GM13976 (cell line): ENCODE measurements around the gene IQGAP3.

Source experiments
- DNase-seq: peaks from one replicate; pipeline ENCODE4 v3.0.0; 2012; ENCODE audit warnings: low spot score
- in situ Hi-C: fragments of 300-500 bp; cut with MboI; formaldehyde crosslinking; loops from one replicate; pipeline ENCODE4 v1.12.0; 2022; ENCODE audit warnings: low sequenced_read_pairs, mixed read lengths, inconsistent platforms; ENCODE audit not compliant: unreplicated experiment
- TF ChIP-seq, protein P1 (sequence below): IDR thresholded peaks from 2 replicates; pipeline ENCODE4 v1.5.1; 2012; ENCODE audit warnings: borderline replicate concordance, mild to moderate bottlenecking; ENCODE audit not compliant: insufficient read depth; ENCODE audit errors: extremely low read depth, missing control alignments, control extremely low read depth

IQGAP3 gene

DNA sequence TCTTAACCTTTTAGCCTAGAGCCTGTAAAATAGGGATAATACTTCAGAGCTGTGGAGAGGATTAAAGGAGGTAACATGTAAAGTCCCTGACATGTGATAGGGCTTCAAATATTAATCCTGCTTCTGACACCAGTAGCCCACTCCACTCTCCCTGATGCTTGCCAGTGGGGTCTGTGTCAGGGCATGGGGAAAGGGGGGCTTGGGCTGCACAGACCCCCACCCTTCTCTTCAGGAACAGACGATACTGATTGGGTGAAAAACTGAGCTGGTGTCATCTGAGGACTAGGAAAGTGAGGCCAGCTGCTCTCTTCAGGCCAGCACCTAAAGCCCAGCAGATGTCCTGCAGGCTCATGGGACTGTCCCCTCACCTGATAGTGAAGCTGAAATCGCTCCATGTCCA lies 44.8 kb downstream of the IQGAP3 start:
- no peak for DNase-seq
- TF ChIP-seq, protein P1, sequence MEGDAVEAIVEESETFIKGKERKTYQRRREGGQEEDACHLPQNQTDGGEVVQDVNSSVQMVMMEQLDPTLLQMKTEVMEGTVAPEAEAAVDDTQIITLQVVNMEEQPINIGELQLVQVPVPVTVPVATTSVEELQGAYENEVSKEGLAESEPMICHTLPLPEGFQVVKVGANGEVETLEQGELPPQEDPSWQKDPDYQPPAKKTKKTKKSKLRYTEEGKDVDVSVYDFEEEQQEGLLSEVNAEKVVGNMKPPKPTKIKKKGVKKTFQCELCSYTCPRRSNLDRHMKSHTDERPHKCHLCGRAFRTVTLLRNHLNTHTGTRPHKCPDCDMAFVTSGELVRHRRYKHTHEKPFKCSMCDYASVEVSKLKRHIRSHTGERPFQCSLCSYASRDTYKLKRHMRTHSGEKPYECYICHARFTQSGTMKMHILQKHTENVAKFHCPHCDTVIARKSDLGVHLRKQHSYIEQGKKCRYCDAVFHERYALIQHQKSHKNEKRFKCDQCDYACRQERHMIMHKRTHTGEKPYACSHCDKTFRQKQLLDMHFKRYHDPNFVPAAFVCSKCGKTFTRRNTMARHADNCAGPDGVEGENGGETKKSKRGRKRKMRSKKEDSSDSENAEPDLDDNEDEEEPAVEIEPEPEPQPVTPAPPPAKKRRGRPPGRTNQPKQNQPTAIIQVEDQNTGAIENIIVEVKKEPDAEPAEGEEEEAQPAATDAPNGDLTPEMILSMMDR, result no peak
- in situ Hi-C loops, result no loop called here

DNA sequence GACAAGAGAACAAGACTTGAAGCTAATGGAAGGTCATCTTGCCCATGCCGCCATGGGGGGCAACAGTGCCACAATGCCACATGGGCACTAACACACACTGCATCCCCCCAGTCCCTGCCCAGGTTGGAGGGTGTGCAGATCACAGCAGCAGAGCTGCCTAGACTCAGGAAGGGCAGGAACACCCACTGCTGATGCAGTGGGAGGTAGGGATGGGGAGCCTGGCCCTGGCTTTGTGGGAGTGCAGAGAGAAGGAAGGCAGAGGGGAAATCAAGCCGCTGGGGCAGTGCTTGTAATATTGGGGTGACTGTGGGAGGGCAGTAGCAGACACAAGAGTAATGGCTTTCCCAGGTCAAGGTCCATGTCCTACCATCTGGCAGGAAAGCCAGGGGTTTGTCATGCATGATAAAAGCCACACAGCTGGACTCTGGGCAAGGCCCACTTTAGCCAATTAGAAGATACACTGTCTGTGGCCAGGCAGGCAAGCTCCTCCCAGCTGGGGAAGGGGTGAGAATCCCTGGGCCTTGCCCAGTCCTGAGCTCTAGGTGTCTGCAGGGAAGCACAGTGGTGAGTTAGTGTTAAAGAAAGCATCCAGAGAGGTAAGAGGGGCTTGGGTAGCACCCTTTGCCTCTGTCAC lies 46.4 kb downstream of the IQGAP3 start:
- in situ Hi-C loops, result no loop called here
- TF ChIP-seq, protein P1, result no peak
- no peak for DNase-seq

DNA sequence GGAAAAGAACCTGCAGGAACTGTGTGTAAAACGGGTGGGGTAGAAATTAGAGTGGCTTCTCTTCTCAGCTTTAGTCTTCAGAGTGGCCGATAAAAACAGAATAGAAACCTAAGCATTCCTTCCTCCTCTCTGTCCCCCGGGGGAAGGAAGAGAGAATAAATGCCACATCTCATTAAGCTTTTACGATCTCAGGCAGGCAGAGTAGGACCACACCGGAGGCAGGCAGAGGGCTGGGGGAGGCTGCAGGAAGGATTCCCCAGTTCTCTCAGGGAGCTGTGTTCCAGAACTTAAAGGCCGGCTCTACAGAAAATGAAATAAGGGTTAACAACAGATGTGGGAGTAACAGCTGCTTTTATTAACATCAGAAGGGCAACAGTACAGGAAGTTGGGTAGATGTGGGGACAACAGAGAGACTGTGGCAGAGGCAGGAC lies 47.3 kb downstream of the IQGAP3 start:
- DNase-seq, result no peak
- in situ Hi-C loops, result no loop called here

GRCh38 chr1:156524481-156524869 lies 47.9 kb downstream of the IQGAP3 start:
- in situ Hi-C loops, result no loop called here
- TF ChIP-seq, protein P1, result no peak
- DNase-seq, result no peak

More for the DNA sequence above, 47.3 kb downstream of the IQGAP3 start:
- TF ChIP-seq, protein P1, result no peak

DNA sequence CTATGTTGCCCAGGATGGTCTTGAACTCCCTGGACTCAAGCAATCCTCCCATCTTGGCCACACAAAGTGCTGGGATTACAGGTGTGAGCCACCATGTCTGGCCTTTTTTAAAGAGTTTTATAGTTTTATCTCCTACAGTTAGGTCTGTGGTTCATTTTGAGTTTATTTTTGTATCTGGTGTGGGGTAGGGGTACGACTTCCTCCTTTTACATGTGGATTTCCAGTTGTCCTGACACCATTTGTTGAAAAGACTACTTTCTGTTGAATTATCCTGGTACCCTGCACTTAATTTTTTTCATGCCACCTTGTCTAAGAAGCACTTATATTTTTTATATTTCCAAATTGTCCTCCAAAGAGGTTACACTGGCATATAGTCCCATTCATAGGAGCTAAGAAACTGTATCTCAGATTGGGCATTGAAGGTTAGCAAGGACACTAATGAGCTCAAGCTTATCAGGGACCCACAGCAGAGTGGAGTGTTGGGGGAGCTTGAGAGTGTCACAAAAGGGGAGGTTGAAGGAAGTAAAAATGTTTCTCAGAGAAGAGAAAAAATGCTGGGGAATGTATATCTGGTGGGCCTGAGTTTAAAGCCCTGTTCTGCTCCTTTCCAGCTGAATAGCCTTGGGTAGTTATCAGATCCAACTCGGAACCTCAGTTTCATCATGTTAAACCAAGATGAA lies 48.4 kb downstream of the IQGAP3 start:
- TF ChIP-seq, protein P1, result no peak
- no peak for DNase-seq
- in situ Hi-C loops, result no loop called here

DNA sequence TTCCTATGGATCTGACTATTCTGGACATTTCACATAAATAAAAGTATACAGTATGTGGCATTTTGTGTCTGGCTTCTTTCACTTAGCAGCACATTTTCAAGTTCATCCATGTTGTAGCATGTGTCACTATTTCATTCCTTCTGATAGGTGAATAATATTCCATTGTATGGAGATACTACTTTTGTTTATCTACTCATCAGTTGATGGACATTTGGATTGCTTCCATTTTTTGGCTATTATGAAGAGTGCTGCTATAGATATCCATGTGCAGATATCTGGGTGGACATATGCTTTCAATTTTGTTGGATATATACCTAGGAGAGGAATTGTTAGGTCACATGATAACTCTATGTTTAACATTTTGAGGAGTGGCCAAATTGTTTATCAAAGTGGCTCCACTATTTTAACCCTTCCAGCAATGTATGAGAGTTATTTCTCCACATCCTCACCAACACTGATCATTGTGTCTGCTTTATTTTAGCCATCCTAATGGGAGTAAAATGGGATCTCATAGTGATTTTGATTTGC lies 49.9 kb downstream of the IQGAP3 start:
- no peak for DNase-seq
- TF ChIP-seq, protein P1, result no peak
- in situ Hi-C loops, result no loop called here
